ENCODE results near the gene PLD1.

Gene PLD1

GRCh38 chr3:171768986-171769385 is 41.3 kb downstream of the PLD1 start:
- H3K4me3 ChIP-seq (replicated peaks; ENCODE audit: low read depth, low read length), result no peak overlapping the region
- DNase-seq (ENCODE audit: extremely low read depth, low read depth), result no peak
- no peak for TF ChIP-seq CTCF (IDR thresholded peaks at IDR 0.05; ENCODE audit: low read depth, low read length, missing control alignments)

DNA sequence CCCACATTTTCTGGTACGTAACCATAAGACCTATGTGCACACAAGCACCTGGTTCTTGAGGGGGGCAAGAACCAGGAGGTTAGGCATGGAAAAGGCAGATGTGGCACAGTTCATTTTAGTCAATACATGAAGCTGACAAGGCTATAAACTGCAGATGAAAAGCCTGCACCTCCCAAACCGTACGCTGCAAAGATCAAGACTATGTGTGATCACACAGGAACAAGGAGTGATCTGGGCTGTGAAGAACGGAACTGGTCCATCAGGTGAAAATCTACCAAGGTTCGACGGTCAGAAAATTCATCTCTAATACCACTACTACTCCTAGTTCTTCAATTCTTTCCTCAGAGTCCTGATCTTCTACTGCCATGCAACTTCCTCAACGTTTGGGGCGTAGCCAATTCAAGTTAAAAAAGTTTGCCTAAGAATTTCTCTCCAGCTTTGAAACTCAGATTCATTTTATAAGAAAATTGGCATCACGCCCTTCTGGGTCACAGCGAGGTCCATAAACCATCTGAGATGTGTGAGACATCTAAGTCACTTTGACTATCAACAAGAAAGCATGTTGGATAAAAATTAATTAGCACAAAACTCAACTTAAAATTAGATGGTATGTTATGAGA is 41.9 kb downstream of the PLD1 start:
- DNase-seq (ENCODE audit: extremely low read depth, low read depth), result no peak
- no peak for TF ChIP-seq CTCF (IDR thresholded peaks at IDR 0.05; ENCODE audit: low read depth, low read length, missing control alignments)
- H3K4me3 ChIP-seq (replicated peaks; ENCODE audit: low read depth, low read length), result no peak overlapping the region

GRCh38 chr3:171765511-171765887 is 44.8 kb downstream of the PLD1 start:
- H3K4me3 ChIP-seq (replicated peaks; ENCODE audit: low read depth, low read length), result no peak overlapping the region
- TF ChIP-seq CTCF (IDR thresholded peaks at IDR 0.05; ENCODE audit: low read depth, low read length, missing control alignments), result no peak
- no peak for DNase-seq (ENCODE audit: extremely low read depth, low read depth)

- DNase-seq (ENCODE audit: extremely low read depth, low read depth), result no peak
- H3K4me3 ChIP-seq (replicated peaks; ENCODE audit: low read depth, low read length), result no peak overlapping the region
- TF ChIP-seq CTCF (IDR thresholded peaks at IDR 0.05; ENCODE audit: low read depth, low read length, missing control alignments), result no peak
Observed at GRCh38 chr3:171763392-171763791, 46.9 kb downstream of the PLD1 start.

DNA sequence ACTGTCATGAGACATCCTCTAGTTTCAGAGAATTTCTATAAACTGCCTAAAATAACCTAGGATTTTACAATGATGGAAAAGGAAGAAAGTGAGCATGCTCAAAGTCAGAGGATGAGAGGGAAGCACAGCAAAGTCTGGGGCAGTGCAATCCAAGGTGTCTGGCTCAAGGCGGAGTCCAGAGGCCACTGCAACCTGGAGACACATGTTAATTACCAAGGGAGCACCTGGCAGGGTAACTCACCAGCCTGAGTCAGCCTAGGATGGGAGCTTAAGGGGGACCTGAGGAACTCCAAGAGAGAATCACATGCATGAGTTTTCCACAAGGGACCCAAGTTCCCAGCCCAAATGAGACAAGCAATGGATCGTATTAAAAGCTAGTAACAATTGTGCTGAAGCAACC is 49.8 kb downstream of the PLD1 start:
- no peak for DNase-seq (ENCODE audit: extremely low read depth, low read depth)
- H3K4me3 ChIP-seq (replicated peaks; ENCODE audit: low read depth, low read length), result no peak overlapping the region
- TF ChIP-seq CTCF (IDR thresholded peaks at IDR 0.05; ENCODE audit: low read depth, low read length, missing control alignments), result no peak

GRCh38 chr3:171758109-171758508 is 52.2 kb downstream of the PLD1 start:
- no peak for TF ChIP-seq CTCF (IDR thresholded peaks at IDR 0.05; ENCODE audit: low read depth, low read length, missing control alignments)
- no peak for DNase-seq (ENCODE audit: extremely low read depth, low read depth)
- no peak overlapping the region for H3K4me3 ChIP-seq (replicated peaks; ENCODE audit: low read depth, low read length)

Data from HFF-Myc (cell line).